HEK293 (cell line): Measurements from ENCODE around the gene TTF2.
A peak's percentile ranks its signal among the peaks of the same experiment; 100 is the strongest.

Experiments used
- CTCF ChIA-PET: fragments of 350-600 bp; formaldehyde crosslinking; extraction: SDS; loops from one replicate; lab custom pipeline; 2021; ENCODE audit warnings: antibody characterized with exemption; lab: Yijun Ruan, JAX
- POLR2A ChIA-PET: fragments of 300-600 bp; formaldehyde crosslinking; extraction: SDS; loops from one replicate; lab custom pipeline; 2020; ENCODE audit warnings: antibody characterized with exemption, inconsistent platforms; lab: Yijun Ruan, JAX
- H3K27ac ChIP-seq: fragments of 200-500 bp; sonication (Bioruptor generic); 2 replicates; pipeline ENCODE4 v1.5.1; 2014; ENCODE audit warnings: low read depth, low read length, control low read depth, inconsistent platforms; ENCODE audit errors: extremely low read depth
- H3K36me3 ChIP-seq, 2 experiments: fragments of 200-500 bp in 1 of 2; sonication (Bioruptor generic) in 1 of 2; 1 replicate in 1 of 2; 2 replicates in 1 of 2; pipeline ENCODE4 v1.5.1; 2014 to 2017; ENCODE audit warnings: inconsistent platforms in 2 of 2, low read length in 2 of 2; ENCODE audit not compliant: control insufficient read depth in 2 of 2, insufficient read depth in 1 of 2
- H3K4me1 ChIP-seq: fragments of 200-500 bp; sonication (Bioruptor generic); 2 replicates; pipeline ENCODE4 v1.5.1; 2014; ENCODE audit warnings: mild to moderate bottlenecking, low read length, inconsistent platforms; ENCODE audit not compliant: control insufficient read depth, insufficient read depth
- H3K4me3 ChIP-seq: 2 replicates; pipeline ENCODE4 v1.5.1; 2011; ENCODE audit warnings: low read depth, mild to moderate bottlenecking, control low read depth, low read length, moderate library complexity
- H3K9me3 ChIP-seq: fragments of 200-500 bp; sonication (Bioruptor generic); 2 replicates; pipeline ENCODE4 v1.5.1; 2014; ENCODE audit warnings: low read depth, low read length, inconsistent platforms; ENCODE audit not compliant: control insufficient read depth, insufficient read depth
- GLI2 ChIP-seq: fragments of 450-650 bp; formaldehyde crosslinking; IDR thresholded peaks from 2 replicates; pipeline ENCODE4; 2017; ENCODE audit warnings: missing biosample characterization, missing genetic modification characterization, low read depth, borderline replicate concordance
- KLF10 ChIP-seq: fragments of 450-650 bp; IDR thresholded peaks from 2 replicates; pipeline ENCODE4 v1.5.1; 2018; ENCODE audit warnings: missing biosample characterization, mild to moderate bottlenecking, missing genetic modification characterization
- MZF1 ChIP-seq: fragments of 450-650 bp; formaldehyde crosslinking; IDR thresholded peaks from 2 replicates; pipeline ENCODE4 v1.5.1; 2017; ENCODE audit warnings: missing biosample characterization, missing genetic modification characterization, borderline replicate concordance
- PRDM1 ChIP-seq: fragments of 450-650 bp; formaldehyde crosslinking; IDR thresholded peaks from 2 replicates; pipeline ENCODE4; 2016; ENCODE audit warnings: missing biosample characterization, missing genetic modification characterization
- TCF7L2 ChIP-seq: IDR thresholded peaks from 2 replicates; pipeline ENCODE4 v1.6.1; 2011; ENCODE audit warnings: low read depth, mild to moderate bottlenecking, inconsistent platforms, low read length, moderate library complexity, borderline replicate concordance
- TRIM28 ChIP-seq: IDR thresholded peaks from 2 replicates; pipeline ENCODE4 v1.6.1; 2011; ENCODE audit warnings: low read length, control low read depth, borderline replicate concordance
- ZBTB8A ChIP-seq: fragments of 450-650 bp; formaldehyde crosslinking; IDR thresholded peaks from 2 replicates; pipeline ENCODE4 v1.5.1; 2016; ENCODE audit warnings: missing biosample characterization, missing genetic modification characterization
- ZFP37 ChIP-seq: fragments of 450-650 bp; formaldehyde crosslinking; IDR thresholded peaks from 2 replicates; pipeline ENCODE4 v1.5.1; 2016; ENCODE audit warnings: missing biosample characterization, missing genetic modification characterization
- ZNF292 ChIP-seq: fragments of 450-650 bp; formaldehyde crosslinking; IDR thresholded peaks from 2 replicates; pipeline ENCODE4 v1.5.1; 2016; ENCODE audit warnings: low read depth, missing biosample characterization, missing genetic modification characterization, borderline replicate concordance
- ZNF510 ChIP-seq: fragments of 450-650 bp; formaldehyde crosslinking; IDR thresholded peaks from 2 replicates; pipeline ENCODE4 v1.5.1; 2018; ENCODE audit warnings: mild to moderate bottlenecking, missing genetic modification characterization, missing biosample characterization; ENCODE audit not compliant: insufficient replicate concordance
- ZNF654 ChIP-seq: fragments of 450-650 bp; formaldehyde crosslinking; IDR thresholded peaks from 2 replicates; pipeline ENCODE4 v1.5.1; 2016; ENCODE audit warnings: low read depth, missing biosample characterization, missing genetic modification characterization
- ZNF701 ChIP-seq: fragments of 450-650 bp; formaldehyde crosslinking; IDR thresholded peaks from 2 replicates; pipeline ENCODE4 v1.5.1; 2016; ENCODE audit warnings: missing biosample characterization, missing genetic modification characterization
- ZNF776 ChIP-seq: fragments of 450-650 bp; formaldehyde crosslinking; IDR thresholded peaks from 2 replicates; pipeline ENCODE4 v1.5.0; 2017; ENCODE audit warnings: missing biosample characterization, missing genetic modification characterization, borderline replicate concordance
- ZNF843 ChIP-seq: fragments of 450-650 bp; formaldehyde crosslinking; IDR thresholded peaks from 2 replicates; pipeline ENCODE4 v1.5.1; 2016; ENCODE audit warnings: missing biosample characterization, missing genetic modification characterization
- ZXDB ChIP-seq: fragments of 450-650 bp; formaldehyde crosslinking; IDR thresholded peaks from 2 replicates; pipeline ENCODE4 v1.5.1; 2016; ENCODE audit warnings: missing biosample characterization, missing genetic modification characterization
- TF ChIP-seq, protein P1 (sequence below): fragments of 450-650 bp; formaldehyde crosslinking; IDR thresholded peaks from 2 replicates; pipeline ENCODE4 v1.5.1; 2016; ENCODE audit warnings: missing biosample characterization, missing genetic modification characterization
- TF ChIP-seq, protein P2 (sequence below): fragments of 450-650 bp; formaldehyde crosslinking; IDR thresholded peaks from 2 replicates; pipeline ENCODE4 v1.5.1; 2016; ENCODE audit warnings: missing biosample characterization, missing genetic modification characterization
- TF ChIP-seq, protein P3 (sequence below): fragments of 450-650 bp; IDR thresholded peaks from 2 replicates; pipeline ENCODE4 v1.5.1; 2018; ENCODE audit warnings: missing biosample characterization, mild to moderate bottlenecking, missing genetic modification characterization
- TF ChIP-seq, protein P4 (sequence below): fragments of 450-650 bp; formaldehyde crosslinking; IDR thresholded peaks from 2 replicates; pipeline ENCODE4 v1.5.1; 2016; ENCODE audit warnings: missing biosample characterization, missing genetic modification characterization
- TF ChIP-seq, protein P5 (sequence below): fragments of 450-650 bp; formaldehyde crosslinking; IDR thresholded peaks from 2 replicates; pipeline ENCODE4 v1.5.1; 2016; ENCODE audit warnings: missing biosample characterization, missing genetic modification characterization

Gene TTF2

DNA sequence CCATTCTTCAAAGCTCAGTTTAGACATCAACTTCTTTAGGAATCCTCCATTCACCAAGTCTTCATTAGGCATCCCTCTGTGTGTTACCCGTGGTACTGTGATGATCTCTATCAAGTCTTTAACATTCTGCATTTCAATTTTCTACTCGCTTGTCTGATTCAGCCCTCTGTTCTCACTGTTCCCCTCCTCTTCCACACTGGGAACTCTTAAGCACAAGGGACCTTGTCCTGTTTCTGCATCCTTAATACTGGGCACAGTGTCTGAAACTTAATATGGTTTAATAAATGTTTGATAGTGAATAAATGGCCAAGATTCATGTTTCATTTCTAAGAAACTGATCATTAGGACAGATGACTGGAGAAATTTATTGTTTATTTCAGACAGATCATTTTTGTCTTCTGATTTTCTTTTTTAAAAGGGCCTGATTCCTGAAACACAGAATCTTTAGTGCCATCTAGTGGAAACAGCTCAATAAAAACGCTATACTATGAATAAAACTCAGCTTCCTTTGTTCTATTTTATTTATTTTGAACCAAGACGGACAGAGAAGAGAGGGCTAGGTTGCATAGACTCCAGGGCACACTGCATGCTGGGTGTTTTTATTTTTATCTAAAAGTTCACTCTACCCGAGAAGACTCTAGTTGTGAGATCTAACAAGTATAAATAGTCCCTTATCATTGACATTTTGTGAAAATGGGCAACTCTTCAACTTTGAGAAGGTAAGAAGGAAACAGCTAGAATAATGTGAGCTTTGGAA, 68.4 kb downstream of the TTF2 start:
- TF ChIP-seq ZNF654 (tag by site-specific recombination) (peak; percentile 53), ZNF510 (tag by site-specific recombination) (no peak)
- TF ChIP-seq, protein P1, sequence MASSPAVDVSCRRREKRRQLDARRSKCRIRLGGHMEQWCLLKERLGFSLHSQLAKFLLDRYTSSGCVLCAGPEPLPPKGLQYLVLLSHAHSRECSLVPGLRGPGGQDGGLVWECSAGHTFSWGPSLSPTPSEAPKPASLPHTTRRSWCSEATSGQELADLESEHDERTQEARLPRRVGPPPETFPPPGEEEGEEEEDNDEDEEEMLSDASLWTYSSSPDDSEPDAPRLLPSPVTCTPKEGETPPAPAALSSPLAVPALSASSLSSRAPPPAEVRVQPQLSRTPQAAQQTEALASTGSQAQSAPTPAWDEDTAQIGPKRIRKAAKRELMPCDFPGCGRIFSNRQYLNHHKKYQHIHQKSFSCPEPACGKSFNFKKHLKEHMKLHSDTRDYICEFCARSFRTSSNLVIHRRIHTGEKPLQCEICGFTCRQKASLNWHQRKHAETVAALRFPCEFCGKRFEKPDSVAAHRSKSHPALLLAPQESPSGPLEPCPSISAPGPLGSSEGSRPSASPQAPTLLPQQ (tag by site-specific recombination), result peak; percentile 37; the same call in 1 of the 2 replicates
- Histone ChIP-seq H3K36me3 (no peaks in the 10 kb centered on the region), H3K4me1 (no peaks in the 10 kb centered on the region), H3K27ac (no peak overlapping the region), H3K4me3 (no peak overlapping the region), H3K9me3 (no peaks in the 10 kb centered on the region)
- ChIA-PET CTCF (interaction anchor here (0.5 to 3.4 kb wide), 37 partner anchors 9 to 781 kb away, joined by 3 to 26 read pairs (median 4); partner anchors contain the start of gene TTF2), POLR2A (interaction anchor here (1.4 kb wide), 1 partner anchor 68 kb away, joined by 4 read pairs; the partner anchor contains the start of gene TTF2)

DNA sequence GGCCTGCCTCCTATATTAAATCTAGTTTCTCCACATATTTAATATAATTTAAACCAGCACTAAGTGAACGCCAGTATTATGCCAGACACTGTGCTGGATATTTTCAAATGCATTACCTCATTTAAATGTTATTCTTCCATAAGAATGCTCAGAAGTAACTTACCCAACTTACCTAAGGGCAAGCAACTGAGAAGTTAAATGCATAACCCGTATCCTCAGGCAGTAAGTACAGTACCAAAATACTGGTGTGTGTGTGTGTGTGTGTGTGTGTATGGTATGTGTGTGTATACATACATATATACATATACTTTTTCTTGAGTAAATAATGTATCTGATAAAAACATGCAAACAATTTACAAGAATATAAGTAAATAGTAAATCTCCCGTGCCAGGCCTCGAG, 70.4 kb downstream of the TTF2 start:
- POLR2A ChIA-PET, result no interaction called here
- no peak overlapping the region for H3K4me3 ChIP-seq
- H3K36me3 ChIP-seq, result no peaks in the 10 kb centered on the region
- H3K9me3 ChIP-seq, result no peaks in the 10 kb centered on the region
- CTCF ChIA-PET, result interaction anchor here (3.4 kb wide), 1 partner anchor 154 kb away, joined by 26 read pairs; no protein-coding TSS in a partner anchor
- H3K27ac ChIP-seq, result no peak overlapping the region
- TF ChIP-seq ZXDB (no peak), ZFP37 (tag by site-specific recombination) (no peak), ZNF701 (tag by site-specific recombination) (no peak), TCF7L2 (no peak), PRDM1 (tag by site-specific recombination) (no peak), KLF10 (tag by site-specific recombination) (no peak), MZF1 (no peak), ZNF843 (tag by site-specific recombination) (no peak), ZNF292 (tag by site-specific recombination) (no peak), ZNF654 (tag by site-specific recombination) (no peak), ZNF776 (no peak), GLI2 (tag by site-specific recombination) (no peak), ZNF510 (tag by site-specific recombination) (no peak), TRIM28 (no peak), ZBTB8A (tag by site-specific recombination) (no peak)
- TF ChIP-seq, protein P2, sequence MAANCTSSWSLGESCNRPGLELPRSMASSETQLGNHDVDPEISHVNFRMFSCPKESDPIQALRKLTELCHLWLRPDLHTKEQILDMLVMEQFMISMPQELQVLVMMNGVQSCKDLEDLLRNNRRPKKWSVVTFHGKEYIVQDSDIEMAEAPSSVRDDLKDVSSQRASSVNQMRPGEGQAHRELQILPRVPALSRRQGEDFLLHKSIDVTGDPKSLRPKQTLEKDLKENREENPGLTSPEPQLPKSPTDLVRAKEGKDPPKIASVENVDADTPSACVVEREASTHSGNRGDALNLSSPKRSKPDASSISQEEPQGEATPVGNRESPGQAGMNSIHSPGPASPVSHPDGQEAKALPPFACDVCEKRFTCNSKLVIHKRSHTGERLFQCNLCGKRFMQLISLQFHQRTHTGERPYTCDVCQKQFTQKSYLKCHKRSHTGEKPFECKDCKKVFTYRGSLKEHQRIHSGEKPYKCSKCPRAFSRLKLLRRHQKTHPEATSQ, result no peak
- TF ChIP-seq, protein P3, sequence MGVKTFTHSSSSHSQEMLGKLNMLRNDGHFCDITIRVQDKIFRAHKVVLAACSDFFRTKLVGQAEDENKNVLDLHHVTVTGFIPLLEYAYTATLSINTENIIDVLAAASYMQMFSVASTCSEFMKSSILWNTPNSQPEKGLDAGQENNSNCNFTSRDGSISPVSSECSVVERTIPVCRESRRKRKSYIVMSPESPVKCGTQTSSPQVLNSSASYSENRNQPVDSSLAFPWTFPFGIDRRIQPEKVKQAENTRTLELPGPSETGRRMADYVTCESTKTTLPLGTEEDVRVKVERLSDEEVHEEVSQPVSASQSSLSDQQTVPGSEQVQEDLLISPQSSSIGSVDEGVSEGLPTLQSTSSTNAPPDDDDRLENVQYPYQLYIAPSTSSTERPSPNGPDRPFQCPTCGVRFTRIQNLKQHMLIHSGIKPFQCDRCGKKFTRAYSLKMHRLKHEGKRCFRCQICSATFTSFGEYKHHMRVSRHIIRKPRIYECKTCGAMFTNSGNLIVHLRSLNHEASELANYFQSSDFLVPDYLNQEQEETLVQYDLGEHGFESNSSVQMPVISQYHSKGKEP (tag by site-specific recombination), result no peak
- TF ChIP-seq, protein P4, sequence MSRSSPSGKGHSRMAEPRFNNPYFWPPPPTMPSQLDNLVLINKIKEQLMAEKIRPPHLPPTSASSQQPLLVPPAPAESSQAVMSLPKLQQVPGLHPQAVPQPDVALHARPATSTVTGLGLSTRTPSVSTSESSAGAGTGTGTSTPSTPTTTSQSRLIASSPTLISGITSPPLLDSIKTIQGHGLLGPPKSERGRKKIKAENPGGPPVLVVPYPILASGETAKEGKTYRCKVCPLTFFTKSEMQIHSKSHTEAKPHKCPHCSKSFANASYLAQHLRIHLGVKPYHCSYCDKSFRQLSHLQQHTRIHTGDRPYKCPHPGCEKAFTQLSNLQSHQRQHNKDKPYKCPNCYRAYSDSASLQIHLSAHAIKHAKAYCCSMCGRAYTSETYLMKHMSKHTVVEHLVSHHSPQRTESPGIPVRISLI (tag by site-specific recombination), result no peak
- TF ChIP-seq, protein P5, sequence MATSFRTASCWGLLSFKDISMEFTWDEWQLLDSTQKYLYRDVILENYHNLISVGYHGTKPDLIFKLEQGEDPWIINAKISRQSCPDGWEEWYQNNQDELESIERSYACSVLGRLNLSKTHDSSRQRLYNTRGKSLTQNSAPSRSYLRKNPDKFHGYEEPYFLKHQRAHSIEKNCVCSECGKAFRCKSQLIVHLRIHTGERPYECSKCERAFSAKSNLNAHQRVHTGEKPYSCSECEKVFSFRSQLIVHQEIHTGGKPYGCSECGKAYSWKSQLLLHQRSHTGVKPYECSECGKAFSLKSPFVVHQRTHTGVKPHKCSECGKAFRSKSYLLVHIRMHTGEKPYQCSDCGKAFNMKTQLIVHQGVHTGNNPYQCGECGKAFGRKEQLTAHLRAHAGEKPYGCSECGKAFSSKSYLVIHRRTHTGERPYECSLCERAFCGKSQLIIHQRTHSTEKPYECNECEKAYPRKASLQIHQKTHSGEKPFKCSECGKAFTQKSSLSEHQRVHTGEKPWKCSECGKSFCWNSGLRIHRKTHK (tag by site-specific recombination), result no peak
- no peaks in the 10 kb centered on the region for H3K4me1 ChIP-seq
